IPS-20b (cell line): ENCODE data around the gene NATD1.

Source experiments
- H3K27ac ChIP-seq: one replicate; pipeline ENCODE4 v1.5.1; 2013; ENCODE audit warnings: low read length
- H3K27me3 ChIP-seq: 2 replicates; pipeline ENCODE4 v1.6.1; 2013; ENCODE audit warnings: mild to moderate bottlenecking, low read length, inconsistent platforms; ENCODE audit not compliant: insufficient read depth
- H3K36me3 ChIP-seq: 2 replicates; pipeline ENCODE4 v1.6.1; 2013; ENCODE audit warnings: low read depth, mild to moderate bottlenecking, inconsistent platforms, low read length, moderate library complexity; ENCODE audit not compliant: insufficient read depth
- H3K4me1 ChIP-seq: 2 replicates; pipeline ENCODE4 v1.6.1; 2013; ENCODE audit warnings: mild to moderate bottlenecking, control low read depth, inconsistent platforms, low read length, moderate library complexity; ENCODE audit not compliant: insufficient read depth
- H3K4me3 ChIP-seq: 2 replicates; pipeline ENCODE4 v1.5.1; 2013; ENCODE audit warnings: mild to moderate bottlenecking, low read length, inconsistent platforms
- H3K9ac ChIP-seq: 2 replicates; pipeline ENCODE4 v1.6.1; 2013; ENCODE audit warnings: low read depth, mild to moderate bottlenecking, inconsistent platforms, low read length, moderate library complexity
- H3K9me3 ChIP-seq: 2 replicates; pipeline ENCODE4 v1.6.1; 2013; ENCODE audit warnings: mild to moderate bottlenecking, low read depth, low read length, inconsistent platforms; ENCODE audit not compliant: insufficient read depth

NATD1 gene

GRCh38 chr17:21214777-21215541 is 38.3 kb downstream of the NATD1 start:
- peak overlapping the region; percentile 100 for H3K4me3 ChIP-seq
- H3K27me3 ChIP-seq: no peaks in the 10 kb centered on the region
- peaks cover 25% of the 10 kb centered on the region for H3K4me1 ChIP-seq
- peaks cover 16% of the 10 kb centered on the region for H3K36me3 ChIP-seq
- peak overlapping the region; percentile 94 for H3K27ac ChIP-seq
- H3K9me3 ChIP-seq: no peaks in the 10 kb centered on the region
- peak overlapping the region; percentile 97 for H3K9ac ChIP-seq

DNA sequence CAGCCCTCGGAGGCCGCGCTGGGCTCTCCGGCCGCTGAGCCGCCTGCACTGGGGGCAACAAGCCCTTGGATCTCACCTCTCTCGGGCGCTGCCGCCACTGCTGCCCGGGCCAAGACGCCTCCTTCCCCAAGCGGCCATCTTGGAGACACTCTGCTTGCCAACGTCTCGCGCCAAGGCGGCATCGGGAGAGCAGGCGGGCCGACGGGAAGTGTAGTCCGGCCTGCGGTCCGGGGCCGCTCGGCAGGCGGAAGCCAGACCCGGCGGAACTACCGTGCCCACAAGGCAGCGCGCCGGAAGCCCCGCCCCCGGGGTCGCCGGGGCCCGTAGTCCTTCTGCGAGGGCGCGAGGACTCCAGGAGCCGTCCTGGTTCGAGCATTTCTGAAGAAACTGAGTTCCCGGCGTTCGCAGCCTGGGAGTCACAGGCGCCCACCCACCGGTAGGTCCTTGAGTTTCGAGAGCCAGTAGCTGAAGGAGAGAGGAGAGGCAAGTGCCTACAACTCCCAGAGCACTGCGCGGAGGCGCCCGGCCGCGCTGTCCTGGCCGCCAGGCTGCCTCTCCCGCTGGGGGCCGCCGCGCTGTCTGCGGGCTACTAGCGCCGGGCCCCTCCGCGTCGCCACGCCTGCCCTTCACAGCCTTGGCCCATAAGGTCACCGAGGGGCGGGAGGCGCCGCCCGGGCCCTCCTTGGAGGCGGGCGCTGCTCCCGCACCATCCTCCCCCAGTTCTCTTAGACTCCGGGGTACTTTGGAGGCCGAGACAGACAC is 39.0 kb downstream of the NATD1 start, which contains the start of gene TMEM11:
Gene TMEM11 (minus strand): TSS at position 147 of the 762 bp plus-strand sequence. CDS start 9 bp downstream, at position 138.
- H3K27me3 ChIP-seq: no peaks in the 10 kb centered on the region
- H3K9ac ChIP-seq: peak within 1 kb of the TSS; percentile 97
- H3K36me3 ChIP-seq: peaks cover 20% of the 10 kb centered on the region
- peaks cover 25% of the 10 kb centered on the region for H3K4me1 ChIP-seq
- peak within 1 kb of the TSS; percentile 94 for H3K27ac ChIP-seq
- no peaks in the 10 kb centered on the region for H3K9me3 ChIP-seq
- peak within 1 kb of the TSS; percentile 100 for H3K4me3 ChIP-seq

DNA sequence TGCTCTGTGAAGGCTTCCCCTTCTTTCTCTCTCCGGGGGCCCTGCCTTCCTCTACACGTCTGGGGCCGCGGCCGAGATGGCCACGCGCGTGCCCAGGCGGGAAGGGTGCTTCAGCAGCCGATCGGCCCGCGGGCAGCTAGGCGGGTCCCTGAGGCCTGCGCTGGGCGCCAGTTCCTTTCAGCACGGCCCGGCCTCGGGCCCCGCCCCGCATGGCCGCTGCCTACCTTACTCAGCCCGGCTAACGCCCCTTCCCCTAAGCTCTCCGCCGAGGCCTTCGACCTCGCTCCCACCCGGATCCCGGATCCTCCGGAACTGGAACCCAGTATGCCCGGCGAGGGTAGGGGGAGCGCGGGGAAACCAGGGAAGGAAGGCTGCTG is 39.6 kb downstream of the NATD1 start:
- Histone ChIP-seq H3K27me3 (no peaks in the 10 kb centered on the region), H3K9ac (peak overlapping the region; percentile 97)

DNA sequence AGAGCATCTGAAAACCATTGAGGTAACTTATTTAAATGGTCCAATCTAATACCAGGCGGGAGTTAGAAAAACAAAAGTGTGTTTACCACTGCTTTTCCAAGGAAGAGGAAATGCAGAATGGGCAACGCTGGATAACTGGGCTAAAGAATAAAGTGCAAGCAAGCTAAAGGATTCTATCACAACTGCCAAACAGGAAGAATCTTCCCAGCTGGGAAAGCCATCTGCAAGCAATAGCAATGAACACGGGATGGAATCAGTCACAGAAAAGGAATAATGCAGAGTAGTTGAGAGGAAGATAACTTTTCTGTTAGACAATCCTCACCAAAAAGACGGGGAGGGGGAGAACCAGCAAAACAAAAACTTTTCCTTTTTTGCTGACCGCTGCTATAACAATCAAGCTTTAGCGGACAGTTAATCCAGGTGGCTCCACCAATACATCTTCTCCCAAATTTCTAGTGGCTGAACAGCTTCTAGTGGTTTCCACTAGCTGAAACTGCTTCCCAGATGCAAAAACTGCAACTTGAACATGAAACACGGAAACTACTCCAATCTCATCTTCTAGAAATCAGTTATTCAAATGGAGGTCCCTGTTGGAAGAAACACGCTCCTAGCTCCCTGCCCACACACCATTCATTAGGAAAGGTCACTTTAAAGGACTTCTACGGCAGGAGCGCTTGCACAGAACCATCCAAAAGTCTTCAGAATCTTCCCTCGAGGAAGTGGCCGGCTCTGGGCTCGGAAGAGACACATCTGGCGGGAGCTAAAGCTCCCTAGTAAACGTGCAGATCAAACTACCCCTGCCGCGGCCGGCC is 40.2 kb downstream of the NATD1 start:
- Histone ChIP-seq H3K4me3 (peak overlapping the region; percentile 100), H3K9me3 (no peaks in the 10 kb centered on the region), H3K27ac (peak overlapping the region; percentile 59), H3K36me3 (peaks cover 27% of the 10 kb centered on the region), H3K27me3 (no peaks in the 10 kb centered on the region), H3K9ac (peak overlapping the region; percentile 97), H3K4me1 (peaks cover 25% of the 10 kb centered on the region)

More for the DNA sequence above, 39.6 kb downstream of the NATD1 start:
- Histone ChIP-seq H3K4me1 (peaks cover 25% of the 10 kb centered on the region), H3K4me3 (peak overlapping the region; percentile 100), H3K27ac (peak overlapping the region; percentile 59), H3K9me3 (no peaks in the 10 kb centered on the region), H3K36me3 (peaks cover 22% of the 10 kb centered on the region)

DNA sequence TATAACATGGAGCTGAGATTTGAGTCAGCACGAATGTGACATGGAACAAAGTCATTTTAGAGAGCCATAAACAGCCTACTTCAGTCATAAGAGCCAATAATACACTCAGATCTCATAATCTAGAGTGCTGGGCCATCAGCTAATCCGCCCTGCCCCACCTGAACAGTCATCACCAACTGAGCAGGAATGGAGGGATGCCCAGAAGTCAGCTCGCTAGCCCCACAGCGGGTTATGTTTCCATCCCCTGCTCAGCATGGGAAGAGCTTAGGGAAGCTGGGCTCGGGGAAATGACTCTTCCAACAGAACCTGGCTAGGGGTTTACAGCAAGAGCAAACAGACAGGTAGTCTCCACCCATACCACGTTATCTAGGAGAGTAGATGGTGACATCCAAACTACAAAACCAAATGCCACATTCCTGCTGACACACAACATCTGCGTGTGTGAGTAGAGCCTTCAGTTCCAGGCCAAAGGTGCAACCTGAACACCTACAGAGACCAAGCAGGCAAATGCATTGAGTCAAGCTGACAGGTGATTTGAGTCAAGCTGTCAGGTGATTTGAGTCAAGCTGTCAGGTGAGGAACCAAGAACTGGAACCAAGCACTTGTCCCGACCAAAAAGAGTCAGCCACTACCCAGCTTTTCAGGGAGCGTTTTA is 41.3 kb downstream of the NATD1 start:
- H3K4me3 ChIP-seq: peak overlapping the region; percentile 100
- no peaks in the 10 kb centered on the region for H3K9me3 ChIP-seq
- peaks cover 31% of the 10 kb centered on the region for H3K36me3 ChIP-seq
- H3K27me3 ChIP-seq: no peaks in the 10 kb centered on the region
- H3K27ac ChIP-seq: no peak overlapping the region
- H3K9ac ChIP-seq: peak overlapping the region; percentile 97; the same call in 1 of the 2 replicates
- H3K4me1 ChIP-seq: peaks cover 25% of the 10 kb centered on the region

GRCh38 chr17:21210411-21211076 is 42.7 kb downstream of the NATD1 start:
- H3K27ac ChIP-seq: no peak overlapping the region
- peaks cover 31% of the 10 kb centered on the region for H3K36me3 ChIP-seq
- H3K4me1 ChIP-seq: peaks cover 20% of the 10 kb centered on the region
- H3K4me3 ChIP-seq: no peak overlapping the region
- no peaks in the 10 kb centered on the region for H3K27me3 ChIP-seq
- H3K9ac ChIP-seq: no peak overlapping the region
- H3K9me3 ChIP-seq: no peaks in the 10 kb centered on the region

- no peaks in the 10 kb centered on the region for H3K9me3 ChIP-seq
- H3K4me3 ChIP-seq: no peak overlapping the region
- no peak overlapping the region for H3K27ac ChIP-seq
- H3K4me1 ChIP-seq: peaks cover 13% of the 10 kb centered on the region
- no peak overlapping the region for H3K9ac ChIP-seq
- peaks cover 31% of the 10 kb centered on the region for H3K36me3 ChIP-seq
- no peaks in the 10 kb centered on the region for H3K27me3 ChIP-seq
Measured at GRCh38 chr17:21209511-21210175, 43.6 kb downstream of the NATD1 start.

- H3K27ac ChIP-seq: no peak overlapping the region
- peaks cover 13% of the 10 kb centered on the region for H3K4me1 ChIP-seq
- no peak overlapping the region for H3K4me3 ChIP-seq
- no peak overlapping the region for H3K9ac ChIP-seq
- H3K27me3 ChIP-seq: no peaks in the 10 kb centered on the region
- H3K9me3 ChIP-seq: no peaks in the 10 kb centered on the region
- peaks cover 31% of the 10 kb centered on the region for H3K36me3 ChIP-seq
Measured at GRCh38 chr17:21208352-21208751, 44.9 kb downstream of the NATD1 start.

DNA sequence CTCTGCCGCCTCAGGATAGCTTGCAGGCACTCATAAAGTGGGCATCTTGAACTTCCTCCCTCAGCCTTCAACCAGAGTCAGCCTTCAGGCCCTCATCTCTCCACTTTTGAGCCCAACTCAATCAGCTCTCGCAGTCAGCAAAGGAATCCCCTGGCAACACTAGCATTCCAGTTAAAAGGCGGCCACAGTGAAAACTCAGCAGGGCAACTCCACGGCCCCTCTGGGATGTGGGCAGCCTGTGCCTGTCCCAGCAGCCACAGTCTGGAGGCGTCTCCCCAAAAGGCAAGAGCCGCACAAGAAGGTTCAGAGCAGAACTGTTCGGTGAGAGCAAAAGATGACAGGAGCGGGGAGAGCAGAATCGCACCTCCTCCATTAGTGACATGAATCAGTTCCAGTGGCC is 48.3 kb downstream of the NATD1 start:
- peaks cover 16% of the 10 kb centered on the region for H3K4me1 ChIP-seq
- H3K36me3 ChIP-seq: peaks cover 15% of the 10 kb centered on the region
- H3K4me3 ChIP-seq: no peak overlapping the region
- H3K9ac ChIP-seq: no peak overlapping the region
- no peaks in the 10 kb centered on the region for H3K9me3 ChIP-seq
- H3K27ac ChIP-seq: no peak overlapping the region
- no peaks in the 10 kb centered on the region for H3K27me3 ChIP-seq

- Histone ChIP-seq H3K27ac (no peak overlapping the region), H3K27me3 (no peaks in the 10 kb centered on the region), H3K36me3 (peaks cover 16% of the 10 kb centered on the region), H3K4me3 (no peak overlapping the region), H3K9me3 (no peaks in the 10 kb centered on the region), H3K9ac (no peak overlapping the region), H3K4me1 (peaks cover 23% of the 10 kb centered on the region)
Measured at GRCh38 chr17:21202512-21202911, 50.7 kb downstream of the NATD1 start.
